K562 (cell line): Measurements from ENCODE around the gene ITGBL1. TPM values are rescaled to one million over a fixed set of nuclear protein-coding genes. Genes with fewer than 3 reads are reported as not detected.

Experiments used
- ATAC-seq: fragments of 200-7000 bp; cut with Tn5 transposase; 3 replicates; pipeline ENCODE4 v1.9.1; 2020; ENCODE audit warnings: moderate library complexity
- BruUV-seq: library from RNA; stranded (reverse); fragments of 400-500 nt; replicated peaks from 2 replicates; lab custom pipeline; 2021; lab: Mats Ljungman, UMichigan
- CTCF ChIA-PET: fragments of 300-600 bp; formaldehyde crosslinking; extraction: SDS; loops from one replicate; lab custom pipeline; 2021; ENCODE audit warnings: low intra/inter-chr PET ratio; lab: Yijun Ruan, JAX
- POLR2A ChIA-PET: fragments of 300-600, 350-650 bp; sonication (Branson Sonifier 250); formaldehyde crosslinking; extraction: SDS; loops from one replicate; lab custom pipeline; 2021; ENCODE audit warnings: antibody characterized with exemption, inconsistent platforms; lab: Yijun Ruan, JAX
- DNase-seq, 4 experiments: peaks; one replicate each; pipeline versions ENCODE4 v3.0.0 to v3.0.0-alpha.2; 2011 to 2018; ENCODE audit warnings: low spot score in 3 of 4, mixed read lengths in 3 of 4; ENCODE audit errors: extremely low read depth in 1 of 4
- FAIRE-seq: peaks from 2 replicates; lab custom pipeline; 2011; peaks lifted over from hg19 to GRCh38; lab: Jason Lieb, UNC
- H2AFZ ChIP-seq: 2 replicates; pipeline ENCODE4 v1.6.0; 2011; ENCODE audit warnings: low read depth, low read length, control low read depth, inconsistent platforms
- H3K27ac ChIP-seq: fragments of 200-600 bp; 3 replicates; pipeline ENCODE4 v1.8.0; 2011; ENCODE audit warnings: low read depth, mild to moderate bottlenecking, control low read depth, inconsistent platforms, low read length, moderate library complexity, mixed read lengths; ENCODE audit errors: extremely low read depth
- H3K27me3 ChIP-seq, 2 experiments: fragments of 300-600 bp in 1 of 2; 2 replicates in 1 of 2; 3 replicates in 1 of 2; pipeline versions ENCODE4 v1.6.0 to v1.8.0; 2011; ENCODE audit warnings: inconsistent platforms in 2 of 2, low read length in 2 of 2, mild to moderate bottlenecking in 1 of 2, mixed read lengths in 1 of 2, moderate library complexity in 1 of 2; ENCODE audit not compliant: control insufficient read depth in 2 of 2, insufficient read depth in 2 of 2
- H3K36me3 ChIP-seq: fragments of 300-600 bp; 3 replicates; pipeline ENCODE4 v1.8.0; 2011; ENCODE audit warnings: mild to moderate bottlenecking, low read length, inconsistent platforms; ENCODE audit not compliant: control insufficient read depth, insufficient read depth
- H3K4me1 ChIP-seq, 2 experiments: fragments of 200-600 bp in 1 of 2; replicated peaks in 1 of 2; 2 replicates in 1 of 2; 3 replicates in 1 of 2; pipeline versions ENCODE4 v1.5.1 to v1.8.0; 2011; ENCODE audit warnings: inconsistent platforms in 2 of 2, low read length in 2 of 2, mild to moderate bottlenecking in 1 of 2, mixed read lengths in 1 of 2, moderate library complexity in 1 of 2; ENCODE audit not compliant: control insufficient read depth in 2 of 2, insufficient read depth in 2 of 2
- H3K4me2 ChIP-seq: 2 replicates; pipeline ENCODE4 v1.6.1; 2011; ENCODE audit warnings: low read length, control low read depth, inconsistent platforms, mixed read lengths; ENCODE audit not compliant: insufficient read depth
- H3K4me3 ChIP-seq: fragments of 200-600 bp; sonication (generic), shearing (Covaris generic); 2 replicates; pipeline ENCODE4 v1.5.1; 2016; ENCODE audit warnings: control low read depth, inconsistent platforms
- H3K79me2 ChIP-seq: fragments of 200-600 bp; 3 replicates; pipeline ENCODE4 v1.8.0; 2011; ENCODE audit warnings: low read length, inconsistent platforms; ENCODE audit not compliant: control insufficient read depth, insufficient read depth
- H3K9ac ChIP-seq, 2 experiments: 2 replicates each; pipeline versions ENCODE4 v1.6.0 to v1.6.1; 2011; ENCODE audit warnings: low read depth in 2 of 2, low read length in 2 of 2, control low read depth in 1 of 2, inconsistent platforms in 1 of 2, mild to moderate bottlenecking in 1 of 2, mixed read lengths in 1 of 2; ENCODE audit not compliant: insufficient read depth in 1 of 2
- H3K9me1 ChIP-seq: one replicate; pipeline ENCODE4 v1.6.0; 2011; ENCODE audit warnings: inconsistent platforms, mild to moderate bottlenecking, low read length, moderate library complexity; ENCODE audit not compliant: control insufficient read depth, insufficient read depth
- H3K9me3 ChIP-seq: replicated peaks from 2 replicates; pipeline ENCODE4 v1.5.1; 2011; ENCODE audit warnings: low read depth, low read length, inconsistent platforms; ENCODE audit not compliant: control insufficient read depth, insufficient read depth
- H4K20me1 ChIP-seq: replicated peaks from 2 replicates; pipeline ENCODE4 v1.6.1; 2011; ENCODE audit warnings: low read length, inconsistent platforms, mixed read lengths; ENCODE audit not compliant: control insufficient read depth, insufficient read depth
- CHCHD3 ChIP-seq: fragments of 250-450 bp; sonication (Bioruptor Pico); IDR thresholded peaks from 2 replicates; pipeline ENCODE4 v2.1.2; 2022; ENCODE audit warnings: mild to moderate bottlenecking
- KDM1A ChIP-seq, 2 experiments: fragments of 450-650 bp; IDR thresholded peaks; 2 replicates each; pipeline ENCODE4 v1.6.1; 2016; ENCODE audit warnings: mild to moderate bottlenecking in 2 of 2
- KLF6 ChIP-seq: fragments of 250-450 bp; sonication (Bioruptor Pico); IDR thresholded peaks from 2 replicates; pipeline ENCODE4 v1.4.0; 2020; ENCODE audit warnings: mild to moderate bottlenecking, moderate library complexity, borderline replicate concordance
- LEF1 ChIP-seq: fragments of 450-650 bp; IDR thresholded peaks from 2 replicates; pipeline ENCODE4 v1.6.1; 2016; ENCODE audit warnings: mild to moderate bottlenecking
- MTA2 ChIP-seq: fragments of 450-650 bp; IDR thresholded peaks from 2 replicates; pipeline ENCODE4 v1.6.1; 2016; ENCODE audit warnings: low read depth
- RBBP5 ChIP-seq: fragments of 200-600 bp; sonication (generic); IDR thresholded peaks from 2 replicates; pipeline ENCODE4 v1.6.1; 2012; ENCODE audit warnings: borderline replicate concordance, mild to moderate bottlenecking, low read length, control low read depth, inconsistent platforms; ENCODE audit not compliant: insufficient read depth, poor library complexity, severe bottlenecking
- SIN3B ChIP-seq: fragments of 450-650 bp; IDR thresholded peaks from 2 replicates; pipeline ENCODE4 v1.6.1; 2017; ENCODE audit warnings: low read depth, mild to moderate bottlenecking, moderate library complexity
- WGBS: fragments of 100-300 bp; shearing (Covaris generic); methylation state at CpG from one replicate; pipeline ENCODE4 v1.1.6; 2016; ENCODE audit warnings: low coverage, mixed read lengths; ENCODE audit not compliant: insufficient coverage; ENCODE audit errors: missing lambda C conversion rate; 5-methylcytosine and 5-hydroxymethylcytosine counted together
- in situ Hi-C: fragments of 300-500 bp; cut with MboI; formaldehyde crosslinking; loops from 4 replicates; pipeline ENCODE4 v1.15.0; 2018; ENCODE audit warnings: inconsistent platforms, mixed read lengths
- intact Hi-C: fragments of 100-400 bp; cut with micrococcal nuclease; formaldehyde crosslinking; loops from 2 replicates; pipeline ENCODE4 v1.14.2; 2022
- polyA plus RNA-seq, 8 experiments: library from polyadenylated mRNA; depleted of rRNA in 4 of 8; stranded (reverse) in 5 of 8; unstranded in 3 of 8; fragments of >200 nt; fragmentation: Nextera tagmentation in 2 of 8; fragmentation: Illumina TruSeq in 1 of 8; extraction: Ambion mirVana in 2 of 8; extraction: Trizol in 1 of 8; gene quantifications; 2 replicates each; pipeline versions ENCODE4 v1.2.1 to v1.2.3, GENCODE V29; 2011 to 2014; ENCODE audit warnings: inconsistent platforms in 1 of 8, missing spikeins in 1 of 8
- total RNA-seq, 7 experiments: library from RNA; depleted of rRNA in 6 of 7; stranded (reverse); fragments of >200 nt in 6 of 7; fragmentation: Illumina TruSeq in 2 of 7; extraction: Trizol in 2 of 7; gene quantifications; 2 replicates each; pipeline versions ENCODE4 v1.2.1 to v1.2.3, GENCODE V29; 2011 to 2021; ENCODE audit warnings: low replicate concordance in 1 of 7
- TF ChIP-seq, protein P1 (sequence below): fragments of 200-600 bp; sonication (generic); IDR thresholded peaks from one replicate; pipeline ENCODE4 v1.6.1; 2012; ENCODE audit warnings: mild to moderate bottlenecking, low read depth, low read length, inconsistent platforms
- TF ChIP-seq, protein P2 (sequence below): fragments of 250-450 bp; sonication (Bioruptor Pico); IDR thresholded peaks from 2 replicates; pipeline ENCODE4 v1.5.0; 2021

ITGBL1 gene
- total and polyA plus RNA-seq, 9 of the 15 experiments (the other 6 are each of a cell fraction or from before 2014, with no cell fraction given): 0.04 to 0.73 (median 0.32) TPM; not detected in 1

DNA sequence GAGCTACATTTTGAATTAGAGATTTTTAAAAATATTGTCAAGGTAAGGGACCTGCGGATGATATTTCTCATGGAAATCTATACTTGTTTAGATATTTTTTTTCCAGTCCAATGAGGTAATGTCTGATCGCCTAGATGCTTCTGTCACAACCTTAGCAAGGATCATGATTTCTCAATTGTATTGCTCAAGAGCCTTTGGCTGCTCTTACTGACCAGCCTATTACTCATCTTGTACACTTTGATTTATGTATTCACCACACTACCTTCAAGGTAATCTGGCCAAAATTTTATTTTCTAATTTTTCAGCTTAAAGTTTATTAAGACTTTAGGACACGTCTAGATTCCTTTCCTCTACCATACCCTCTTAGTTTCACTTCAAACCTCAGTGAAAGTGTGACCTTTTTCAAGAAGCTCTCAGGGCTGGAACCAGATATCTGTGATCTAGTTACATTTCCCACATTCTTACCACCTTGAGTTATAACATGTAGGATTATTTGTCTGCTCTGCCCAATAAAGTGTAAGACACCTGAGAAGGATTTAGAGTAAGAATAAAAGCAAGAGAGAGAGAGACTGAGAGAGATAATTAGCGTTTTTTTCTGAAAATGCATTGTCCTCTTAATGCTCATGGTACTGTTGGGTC lies 197.1 kb downstream of the ITGBL1 start:
- no peak for FAIRE-seq
- H3K4me3 ChIP-seq: no peak overlapping the region
- CTCF ChIA-PET: no interaction called here
- TF ChIP-seq MTA2 (no peak), CHCHD3 (no peak), KDM1A (IDR thresholded peaks at IDR 0.05) (no peak), SIN3B (no peak), LEF1 (no peak), KLF6 (CRISPR knock-in tag) (no peak), RBBP5 (no peak)
- TF ChIP-seq, protein P1, sequence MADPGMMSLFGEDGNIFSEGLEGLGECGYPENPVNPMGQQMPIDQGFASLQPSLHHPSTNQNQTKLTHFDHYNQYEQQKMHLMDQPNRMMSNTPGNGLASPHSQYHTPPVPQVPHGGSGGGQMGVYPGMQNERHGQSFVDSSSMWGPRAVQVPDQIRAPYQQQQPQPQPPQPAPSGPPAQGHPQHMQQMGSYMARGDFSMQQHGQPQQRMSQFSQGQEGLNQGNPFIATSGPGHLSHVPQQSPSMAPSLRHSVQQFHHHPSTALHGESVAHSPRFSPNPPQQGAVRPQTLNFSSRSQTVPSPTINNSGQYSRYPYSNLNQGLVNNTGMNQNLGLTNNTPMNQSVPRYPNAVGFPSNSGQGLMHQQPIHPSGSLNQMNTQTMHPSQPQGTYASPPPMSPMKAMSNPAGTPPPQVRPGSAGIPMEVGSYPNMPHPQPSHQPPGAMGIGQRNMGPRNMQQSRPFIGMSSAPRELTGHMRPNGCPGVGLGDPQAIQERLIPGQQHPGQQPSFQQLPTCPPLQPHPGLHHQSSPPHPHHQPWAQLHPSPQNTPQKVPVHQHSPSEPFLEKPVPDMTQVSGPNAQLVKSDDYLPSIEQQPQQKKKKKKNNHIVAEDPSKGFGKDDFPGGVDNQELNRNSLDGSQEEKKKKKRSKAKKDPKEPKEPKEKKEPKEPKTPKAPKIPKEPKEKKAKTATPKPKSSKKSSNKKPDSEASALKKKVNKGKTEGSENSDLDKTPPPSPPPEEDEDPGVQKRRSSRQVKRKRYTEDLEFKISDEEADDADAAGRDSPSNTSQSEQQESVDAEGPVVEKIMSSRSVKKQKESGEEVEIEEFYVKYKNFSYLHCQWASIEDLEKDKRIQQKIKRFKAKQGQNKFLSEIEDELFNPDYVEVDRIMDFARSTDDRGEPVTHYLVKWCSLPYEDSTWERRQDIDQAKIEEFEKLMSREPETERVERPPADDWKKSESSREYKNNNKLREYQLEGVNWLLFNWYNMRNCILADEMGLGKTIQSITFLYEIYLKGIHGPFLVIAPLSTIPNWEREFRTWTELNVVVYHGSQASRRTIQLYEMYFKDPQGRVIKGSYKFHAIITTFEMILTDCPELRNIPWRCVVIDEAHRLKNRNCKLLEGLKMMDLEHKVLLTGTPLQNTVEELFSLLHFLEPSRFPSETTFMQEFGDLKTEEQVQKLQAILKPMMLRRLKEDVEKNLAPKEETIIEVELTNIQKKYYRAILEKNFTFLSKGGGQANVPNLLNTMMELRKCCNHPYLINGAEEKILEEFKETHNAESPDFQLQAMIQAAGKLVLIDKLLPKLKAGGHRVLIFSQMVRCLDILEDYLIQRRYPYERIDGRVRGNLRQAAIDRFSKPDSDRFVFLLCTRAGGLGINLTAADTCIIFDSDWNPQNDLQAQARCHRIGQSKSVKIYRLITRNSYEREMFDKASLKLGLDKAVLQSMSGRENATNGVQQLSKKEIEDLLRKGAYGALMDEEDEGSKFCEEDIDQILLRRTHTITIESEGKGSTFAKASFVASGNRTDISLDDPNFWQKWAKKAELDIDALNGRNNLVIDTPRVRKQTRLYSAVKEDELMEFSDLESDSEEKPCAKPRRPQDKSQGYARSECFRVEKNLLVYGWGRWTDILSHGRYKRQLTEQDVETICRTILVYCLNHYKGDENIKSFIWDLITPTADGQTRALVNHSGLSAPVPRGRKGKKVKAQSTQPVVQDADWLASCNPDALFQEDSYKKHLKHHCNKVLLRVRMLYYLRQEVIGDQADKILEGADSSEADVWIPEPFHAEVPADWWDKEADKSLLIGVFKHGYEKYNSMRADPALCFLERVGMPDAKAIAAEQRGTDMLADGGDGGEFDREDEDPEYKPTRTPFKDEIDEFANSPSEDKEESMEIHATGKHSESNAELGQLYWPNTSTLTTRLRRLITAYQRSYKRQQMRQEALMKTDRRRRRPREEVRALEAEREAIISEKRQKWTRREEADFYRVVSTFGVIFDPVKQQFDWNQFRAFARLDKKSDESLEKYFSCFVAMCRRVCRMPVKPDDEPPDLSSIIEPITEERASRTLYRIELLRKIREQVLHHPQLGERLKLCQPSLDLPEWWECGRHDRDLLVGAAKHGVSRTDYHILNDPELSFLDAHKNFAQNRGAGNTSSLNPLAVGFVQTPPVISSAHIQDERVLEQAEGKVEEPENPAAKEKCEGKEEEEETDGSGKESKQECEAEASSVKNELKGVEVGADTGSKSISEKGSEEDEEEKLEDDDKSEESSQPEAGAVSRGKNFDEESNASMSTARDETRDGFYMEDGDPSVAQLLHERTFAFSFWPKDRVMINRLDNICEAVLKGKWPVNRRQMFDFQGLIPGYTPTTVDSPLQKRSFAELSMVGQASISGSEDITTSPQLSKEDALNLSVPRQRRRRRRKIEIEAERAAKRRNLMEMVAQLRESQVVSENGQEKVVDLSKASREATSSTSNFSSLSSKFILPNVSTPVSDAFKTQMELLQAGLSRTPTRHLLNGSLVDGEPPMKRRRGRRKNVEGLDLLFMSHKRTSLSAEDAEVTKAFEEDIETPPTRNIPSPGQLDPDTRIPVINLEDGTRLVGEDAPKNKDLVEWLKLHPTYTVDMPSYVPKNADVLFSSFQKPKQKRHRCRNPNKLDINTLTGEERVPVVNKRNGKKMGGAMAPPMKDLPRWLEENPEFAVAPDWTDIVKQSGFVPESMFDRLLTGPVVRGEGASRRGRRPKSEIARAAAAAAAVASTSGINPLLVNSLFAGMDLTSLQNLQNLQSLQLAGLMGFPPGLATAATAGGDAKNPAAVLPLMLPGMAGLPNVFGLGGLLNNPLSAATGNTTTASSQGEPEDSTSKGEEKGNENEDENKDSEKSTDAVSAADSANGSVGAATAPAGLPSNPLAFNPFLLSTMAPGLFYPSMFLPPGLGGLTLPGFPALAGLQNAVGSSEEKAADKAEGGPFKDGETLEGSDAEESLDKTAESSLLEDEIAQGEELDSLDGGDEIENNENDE: no peak
- TF ChIP-seq, protein P2, sequence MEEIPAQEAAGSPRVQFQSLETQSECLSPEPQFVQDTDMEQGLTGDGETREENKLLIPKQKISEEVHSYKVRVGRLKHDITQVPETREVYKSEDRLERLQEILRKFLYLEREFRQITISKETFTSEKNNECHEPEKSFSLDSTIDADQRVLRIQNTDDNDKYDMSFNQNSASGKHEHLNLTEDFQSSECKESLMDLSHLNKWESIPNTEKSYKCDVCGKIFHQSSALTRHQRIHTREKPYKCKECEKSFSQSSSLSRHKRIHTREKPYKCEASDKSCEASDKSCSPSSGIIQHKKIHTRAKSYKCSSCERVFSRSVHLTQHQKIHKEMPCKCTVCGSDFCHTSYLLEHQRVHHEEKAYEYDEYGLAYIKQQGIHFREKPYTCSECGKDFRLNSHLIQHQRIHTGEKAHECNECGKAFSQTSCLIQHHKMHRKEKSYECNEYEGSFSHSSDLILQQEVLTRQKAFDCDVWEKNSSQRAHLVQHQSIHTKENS: no peak

More for the DNA sequence above, 197.1 kb downstream of the ITGBL1 start:
- POLR2A ChIA-PET: no interaction called here
- WGBS: 0% methylated on average over 3 of the region's 4 CpGs
- Histone ChIP-seq H3K36me3 (no peaks in the 10 kb centered on the region), H3K9ac (no peak overlapping the region), H2AFZ (no peak overlapping the region), H3K27me3 (no peaks in the 10 kb centered on the region), H4K20me1 (no peaks in the 10 kb centered on the region), H3K4me1 (no peaks in the 10 kb centered on the region), H3K79me2 (no peaks in the 10 kb centered on the region), H3K9me1 (no peaks in the 10 kb centered on the region), H3K9me3 (no peaks in the 10 kb centered on the region), H3K4me2 (no peak overlapping the region), H3K27ac (no peak overlapping the region)
- DNase-seq (no peak), ATAC-seq (no peak)
- intact Hi-C loops: no loop called here
- in situ Hi-C loops: no loop called here
- BruUV-seq: no TSS peak
